ENCODE results near the gene INTS1.
A peak's percentile ranks its signal among the peaks of the same experiment; 100 is the strongest.
"Not testable (repeated sequence)": the region's sequence is repeated elsewhere in the genome, so short reads cannot be mapped to it uniquely, and the experiment has no call there.

The INTS1 gene

GRCh38 chr7:1529383-1530116 is 25.4 kb upstream of the INTS1 start:
- no peak for DNase-seq

GRCh38 chr7:1526271-1526754 is 22.1 kb upstream of the INTS1 start:
- no peak for DNase-seq

- no peak for DNase-seq
These were observed 21.2 kb upstream of the INTS1 start for GRCh38 chr7:1525409-1525808.

GRCh38 chr7:1523844-1524243 is 19.7 kb upstream of the INTS1 start:
- DNase-seq = no peak

GRCh38 chr7:1523208-1523607 is 19.0 kb upstream of the INTS1 start:
- DNase-seq = no peak

GRCh38 chr7:1521456-1521855 is 17.3 kb upstream of the INTS1 start:
- DNase-seq = no peak

- DNase-seq = no peak
These were observed 16.5 kb upstream of the INTS1 start for GRCh38 chr7:1520539-1521234.

- DNase-seq = not testable (repeated sequence)
These were observed 15.2 kb upstream of the INTS1 start for GRCh38 chr7:1519322-1519922.

- no peak for DNase-seq
These were observed 12.5 kb upstream of the INTS1 start for GRCh38 chr7:1516586-1517251.

GRCh38 chr7:1515509-1515967 is 11.3 kb upstream of the INTS1 start:
- DNase-seq = not testable (repeated sequence)

- DNase-seq = no peak
These were observed 10.8 kb upstream of the INTS1 start for GRCh38 chr7:1514995-1515401.

GRCh38 chr7:1514407-1514806 is 10.2 kb upstream of the INTS1 start:
- DNase-seq = no peak

- DNase-seq = no peak
These were observed 9.5 kb upstream of the INTS1 start for GRCh38 chr7:1513657-1514095.

- DNase-seq = no peak
These were observed 8.8 kb upstream of the INTS1 start for GRCh38 chr7:1512781-1513656.

- no peak for DNase-seq
These were observed 7.5 kb upstream of the INTS1 start for GRCh38 chr7:1511444-1512422.

GRCh38 chr7:1510780-1511154 is 6.6 kb upstream of the INTS1 start:
- DNase-seq = no peak

- DNase-seq = no peak
These were observed 5.0 kb upstream of the INTS1 start for GRCh38 chr7:1509226-1509625.

- no peak for DNase-seq
These were observed 4.1 kb upstream of the INTS1 start for GRCh38 chr7:1508277-1508758.

- peak; percentile 51 for DNase-seq
These were observed 1.8 kb upstream of the INTS1 start for GRCh38 chr7:1505731-1506550.

GRCh38 chr7:1503390-1503789 is 799 bp downstream of the INTS1 start:
- no peak for DNase-seq
